DMS114 treated with DMSO at 0.1 percent for 48 hours (cell line): ENCODE results near the gene GGT7.
"Not testable (repeated sequence)": the region's sequence is repeated elsewhere in the genome, so short reads cannot be mapped to it uniquely, and the experiment has no call there.

ENCODE experiments used
- DNase-seq: peaks from one replicate; lab custom pipeline; 2025; ENCODE audit not compliant: unreplicated experiment; lab: John Stamatoyannopoulos, UW

GGT7 gene

DNA sequence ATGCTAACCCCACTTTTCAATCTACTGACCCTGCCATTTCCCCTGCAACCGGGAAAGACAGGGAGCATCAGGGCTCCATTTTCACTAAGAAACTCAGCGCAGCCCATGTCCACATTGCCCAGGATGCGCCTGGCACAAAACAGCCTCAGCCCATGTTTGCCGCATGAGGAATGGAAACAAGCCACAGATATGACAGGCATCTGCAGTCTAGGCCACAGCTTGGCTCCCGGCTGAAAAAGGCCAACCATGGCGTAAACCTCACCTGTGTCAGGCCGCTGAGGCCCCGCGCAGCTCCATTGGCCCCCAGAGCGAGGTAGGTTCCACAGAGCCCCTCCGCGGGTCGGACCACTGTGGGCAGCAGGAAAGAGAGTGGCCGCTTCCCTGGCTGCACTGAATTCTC, 21.7 kb downstream of the GGT7 start:
- DNase-seq, result no peak

DNA sequence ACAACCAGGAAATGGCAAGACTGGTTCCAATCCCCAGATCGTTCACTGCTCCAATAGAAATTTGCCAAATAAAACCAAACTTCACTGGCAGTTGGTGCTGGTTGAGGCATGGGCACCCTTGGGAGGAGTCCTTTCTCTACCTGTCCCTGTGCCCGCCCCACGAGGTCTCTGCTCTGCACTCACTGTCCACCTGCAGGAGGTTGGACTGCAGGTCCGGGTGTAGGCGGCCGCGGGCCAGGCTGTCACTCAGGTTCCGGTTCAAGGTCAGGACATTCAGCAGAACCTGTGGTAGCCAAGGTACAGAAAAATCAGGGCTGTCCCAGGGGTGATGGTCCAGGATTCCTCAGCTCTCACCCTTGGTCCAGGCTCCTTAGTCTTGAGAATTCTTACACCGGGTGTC, 22.9 kb downstream of the GGT7 start:
- DNase-seq, result no peak

DNA sequence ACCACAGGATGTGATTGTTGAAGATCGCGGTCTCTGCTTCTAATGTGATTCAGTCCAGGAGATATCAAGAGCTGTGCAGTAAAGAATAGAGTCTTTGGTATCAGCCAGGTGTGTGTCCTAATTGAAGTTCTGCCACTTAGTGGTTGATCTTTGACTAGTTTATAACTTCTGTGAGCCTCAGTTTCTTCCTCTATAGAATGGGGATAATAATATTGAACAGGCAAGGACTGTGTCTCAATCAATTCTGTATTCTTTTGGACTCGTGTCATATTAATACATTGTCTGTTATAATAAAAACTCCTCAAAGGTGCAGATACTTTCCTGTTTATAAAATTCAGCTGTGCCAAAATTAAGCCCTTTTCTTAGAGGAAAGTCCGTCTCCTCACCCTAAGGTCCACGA, 24.1 kb downstream of the GGT7 start:
- no peak for DNase-seq

DNA sequence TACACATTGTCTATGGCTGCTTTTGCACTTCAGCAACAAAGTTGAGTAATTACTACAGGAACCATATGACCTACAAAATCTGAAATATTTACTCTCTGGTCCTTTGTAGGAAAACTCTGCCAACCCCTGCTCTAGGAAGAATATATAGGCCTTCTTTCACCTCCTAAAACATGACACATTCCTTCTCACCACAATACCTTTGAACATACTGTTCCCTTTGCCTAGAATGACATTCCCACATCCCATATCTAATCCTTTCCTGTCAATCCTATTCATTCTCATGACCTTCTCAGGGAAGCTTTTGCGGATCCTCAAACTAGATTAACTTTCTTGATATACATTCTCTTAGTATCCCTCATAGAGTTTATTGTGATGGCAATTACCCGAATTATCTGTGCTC, 29.2 kb downstream of the GGT7 start:
- DNase-seq, result no peak

DNA sequence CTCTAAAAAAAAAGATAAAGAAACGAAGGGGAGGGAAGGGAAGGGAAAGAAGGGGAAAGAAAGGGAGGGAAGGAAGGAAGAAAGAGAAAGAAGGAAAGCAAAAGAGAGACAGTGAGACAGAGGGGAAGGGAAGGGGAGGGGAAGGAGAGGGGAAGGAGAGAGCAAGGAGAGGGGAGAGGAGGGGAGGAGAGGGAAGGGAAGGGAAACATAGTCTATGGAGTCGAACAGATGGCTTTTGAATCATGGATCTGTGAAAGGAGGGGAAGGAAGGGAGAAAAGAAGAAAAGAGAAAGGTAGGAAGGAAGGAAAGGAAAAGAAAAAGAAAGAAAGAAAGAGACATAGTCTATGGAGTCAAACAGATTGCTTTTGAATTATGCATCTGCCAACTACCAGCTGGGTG, 30.5 kb downstream of the GGT7 start:
- DNase-seq, result no peak

DNA sequence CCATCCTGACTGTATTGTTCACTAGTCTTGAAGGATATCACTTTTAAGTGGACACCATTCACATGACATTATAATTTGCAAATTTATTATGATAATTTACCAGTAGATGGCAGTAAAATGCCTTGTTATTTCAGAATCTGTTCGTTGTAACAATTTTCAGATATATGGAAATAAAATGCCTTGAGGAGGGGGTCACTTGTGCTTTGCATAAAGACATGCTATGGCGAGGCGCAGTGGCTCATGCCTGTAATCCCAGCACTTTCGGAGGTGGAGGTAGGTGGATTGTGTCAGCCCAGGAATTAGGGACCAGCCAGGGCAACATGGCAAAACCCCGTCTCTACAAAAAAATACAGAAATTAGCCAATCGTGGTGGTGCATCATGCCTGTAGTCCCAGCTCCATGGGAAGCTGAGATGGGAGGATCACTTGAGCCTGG, 38.2 kb downstream of the GGT7 start:
- DNase-seq, result peak; percentile 20

DNA sequence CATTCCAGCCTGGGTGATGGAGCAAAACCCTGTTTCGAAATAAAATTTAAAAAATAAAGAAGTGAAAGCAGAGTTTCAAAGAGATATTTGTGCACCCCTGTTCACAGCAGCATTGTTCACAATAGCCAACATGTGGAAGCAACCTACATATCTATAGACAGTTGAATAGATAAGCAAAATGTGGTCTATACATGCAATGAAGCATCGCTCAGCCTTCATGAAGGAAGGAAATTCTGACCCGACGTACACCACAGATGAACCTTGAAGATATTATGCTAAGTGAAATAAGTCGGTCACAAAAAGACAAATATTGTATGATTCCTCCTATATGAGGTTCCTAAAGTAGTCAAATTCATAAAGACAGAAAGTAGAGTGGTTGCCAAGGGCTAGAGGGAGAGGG, 40.7 kb downstream of the GGT7 start:
- DNase-seq, result no peak

DNA sequence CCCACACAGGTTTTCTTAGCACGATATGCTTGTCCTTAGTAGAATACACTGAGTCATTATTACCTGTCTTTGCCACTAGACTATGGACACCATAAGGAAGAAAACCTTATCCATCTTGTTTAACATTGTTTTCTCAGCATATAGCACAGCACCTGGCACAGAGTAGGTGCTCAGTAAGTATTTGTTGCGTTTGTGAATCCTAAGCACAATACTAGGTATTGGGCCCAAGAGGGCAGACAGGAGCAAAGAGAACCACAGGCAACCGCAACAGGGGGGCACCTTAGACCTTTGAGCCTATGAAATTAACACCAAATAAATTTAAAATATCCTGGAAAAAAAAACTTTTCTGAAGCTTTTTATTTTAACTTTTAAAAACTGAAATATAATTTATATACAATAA, 43.5 kb downstream of the GGT7 start:
- no peak for DNase-seq

DNA sequence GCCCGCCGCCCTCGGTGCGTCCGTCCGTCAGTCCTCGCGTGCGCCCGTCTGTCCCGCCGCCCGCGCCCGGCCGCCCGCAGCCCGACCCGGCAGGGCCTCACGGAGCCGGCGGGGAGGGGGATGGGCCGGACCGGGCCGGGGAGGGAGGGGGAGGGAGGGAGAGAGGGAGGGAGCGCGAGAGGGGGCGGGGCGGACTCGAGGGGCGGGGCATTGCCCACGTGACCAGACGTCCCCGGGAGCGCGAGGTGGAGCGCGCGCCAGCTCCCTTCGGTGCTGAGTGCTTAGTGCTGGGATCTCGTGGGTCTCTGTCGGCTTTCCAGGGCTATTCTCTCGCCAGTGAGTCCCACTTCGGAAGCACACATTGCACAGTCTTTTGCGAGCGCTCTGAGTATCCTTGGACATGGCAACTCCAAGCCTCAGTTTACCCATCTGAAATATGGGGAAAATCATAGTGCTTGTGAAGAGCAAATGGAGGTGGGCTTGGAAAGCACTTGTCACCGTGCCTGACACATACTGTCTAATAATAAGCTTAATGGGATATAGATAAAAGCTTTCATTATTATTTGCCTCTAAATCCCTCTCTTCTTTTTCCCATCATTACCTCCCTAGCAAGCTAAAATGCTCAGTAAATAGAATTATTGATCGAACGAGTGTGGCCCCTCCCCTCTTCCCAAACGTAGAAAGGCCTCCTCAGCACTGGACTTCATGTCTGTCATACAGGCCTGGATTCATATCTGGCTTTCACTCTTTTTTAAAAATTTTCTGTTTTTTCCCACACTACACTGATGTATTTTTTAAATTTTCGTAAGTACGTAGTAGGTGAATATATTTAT, 46.9 kb downstream of the GGT7 start, which contains the start of gene NCOA6:
Gene NCOA6, minus strand, starts transcription at position 122 of the 833 bp plus-strand sequence. CDS start 43,296 bp downstream, outside the sequence.
- peak; percentile 21 for DNase-seq

DNA sequence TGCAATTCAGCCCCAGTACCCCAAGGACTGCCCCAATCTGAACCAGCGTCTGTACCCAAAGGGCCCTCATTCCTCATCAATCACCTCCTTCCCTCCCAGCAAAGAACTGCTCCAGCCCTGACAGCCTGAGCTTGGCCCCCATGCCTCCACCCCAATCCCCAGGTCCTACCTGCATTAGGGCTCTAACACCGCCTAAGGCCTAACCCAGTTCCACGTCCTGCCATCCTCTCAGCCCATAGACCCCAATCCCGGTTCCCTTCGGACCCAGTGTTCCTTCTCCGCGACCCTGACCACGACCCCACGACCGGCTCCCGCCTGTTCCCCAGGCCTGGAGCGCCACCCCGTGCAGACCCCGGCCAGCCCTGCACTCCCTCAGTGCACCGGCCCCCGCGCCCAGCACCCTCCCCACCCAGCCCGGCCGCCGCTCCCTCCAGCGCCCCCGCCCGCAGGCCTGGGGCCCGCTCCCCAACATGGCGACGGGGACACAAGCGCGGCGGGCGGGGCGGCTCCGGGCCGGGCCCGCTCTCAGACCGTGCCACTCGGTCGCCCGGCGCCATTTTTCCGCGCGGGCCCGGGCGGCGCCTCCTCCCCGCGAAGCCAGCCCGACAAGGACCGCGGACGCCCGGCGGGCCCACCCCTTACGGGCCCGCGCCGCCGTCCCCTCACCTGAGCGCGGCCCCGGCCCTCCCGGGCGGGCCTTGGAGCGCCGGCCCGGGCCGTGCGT, 47.7 kb downstream of the GGT7 start:
- no peak for DNase-seq

DNA sequence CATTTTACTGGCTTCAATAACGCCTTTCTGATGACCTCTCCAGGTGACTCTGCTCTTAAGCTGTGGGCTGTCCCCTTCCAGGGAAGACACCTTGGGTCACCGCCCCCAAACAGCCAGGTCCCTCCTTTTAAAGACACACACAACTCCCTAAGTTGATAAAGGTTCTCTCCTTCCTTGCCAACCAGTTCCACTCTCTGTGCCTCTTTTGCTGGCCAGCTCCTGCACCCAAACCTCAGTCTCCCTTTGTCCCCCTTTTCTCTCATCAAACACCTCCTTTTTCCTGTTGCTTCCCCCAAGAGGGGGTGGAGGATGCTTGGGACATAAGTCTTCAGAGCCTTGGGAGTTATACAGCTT, 48.2 kb downstream of the GGT7 start:
- no peak for DNase-seq

DNA sequence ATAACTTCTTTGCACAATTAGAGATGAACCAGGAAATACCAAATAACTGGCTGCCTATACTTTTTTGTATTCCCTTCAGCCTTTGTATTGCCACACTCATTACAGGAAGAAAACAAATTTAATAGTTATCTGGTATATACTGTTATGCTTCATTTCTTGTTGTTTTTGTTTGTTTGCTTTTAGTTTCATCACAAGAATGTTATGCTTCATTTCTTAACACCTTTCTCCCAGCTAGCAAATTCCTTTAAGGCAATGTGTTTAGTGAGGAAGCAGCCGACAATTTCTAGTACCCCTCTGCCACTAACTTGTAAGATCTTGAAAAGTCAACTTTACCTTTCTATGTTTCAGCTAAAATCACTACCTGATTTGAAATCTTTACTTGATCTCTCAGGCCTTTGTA, 48.6 kb downstream of the GGT7 start:
- no peak for DNase-seq

DNA sequence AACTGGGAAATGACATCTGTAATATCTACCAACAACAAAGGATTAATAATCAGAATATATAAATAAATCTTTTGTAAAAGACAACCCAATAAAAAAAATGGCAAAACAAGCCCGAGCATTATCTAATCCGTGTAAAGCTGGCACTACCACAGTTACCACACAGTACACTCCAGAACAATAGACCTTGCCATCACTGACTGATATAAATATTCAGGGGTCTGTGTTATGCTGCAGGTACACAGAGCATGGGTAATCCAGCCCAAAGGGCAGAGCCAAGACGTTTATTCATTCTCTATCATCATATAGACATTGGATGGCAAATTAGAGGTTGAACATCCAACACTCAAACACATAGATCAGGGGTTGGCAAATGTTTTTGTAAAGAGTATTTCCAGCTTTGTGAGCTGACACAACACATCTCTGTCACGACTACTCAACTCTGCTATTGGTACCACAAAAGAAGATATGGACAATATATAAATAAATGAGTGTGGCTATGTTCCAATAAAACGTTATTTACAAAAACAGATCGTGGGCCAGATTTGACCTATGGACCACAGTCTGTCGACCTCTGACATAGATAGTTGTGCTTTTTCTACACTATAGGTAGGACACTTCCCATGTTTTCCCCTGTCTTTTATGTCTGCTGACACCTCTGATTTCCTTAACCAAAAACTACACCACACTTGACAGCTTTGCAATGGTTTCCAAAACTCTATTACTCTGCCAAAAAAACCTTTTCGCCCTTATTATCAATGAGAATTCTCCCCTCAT, 51.7 kb downstream of the GGT7 start:
- no peak for DNase-seq

DNA sequence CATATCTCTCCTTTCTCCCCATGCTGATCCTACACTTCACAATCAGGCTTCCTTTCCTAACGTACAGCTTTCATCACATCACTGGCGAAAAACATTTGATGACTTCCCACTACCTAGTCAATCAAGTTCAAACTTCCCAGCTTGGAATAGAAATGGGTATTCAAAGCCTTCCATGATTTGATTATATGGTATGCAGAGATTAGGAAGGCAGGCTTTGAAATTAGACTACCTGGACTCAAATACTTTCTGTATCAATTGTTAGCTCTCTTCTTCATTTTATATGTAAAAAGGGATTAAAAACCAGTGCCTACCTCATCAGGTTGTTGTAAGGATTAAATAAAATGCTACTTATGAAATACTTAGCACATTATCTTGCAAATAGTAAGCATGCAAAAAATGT, 54.9 kb downstream of the GGT7 start:
- DNase-seq, result no peak

DNA sequence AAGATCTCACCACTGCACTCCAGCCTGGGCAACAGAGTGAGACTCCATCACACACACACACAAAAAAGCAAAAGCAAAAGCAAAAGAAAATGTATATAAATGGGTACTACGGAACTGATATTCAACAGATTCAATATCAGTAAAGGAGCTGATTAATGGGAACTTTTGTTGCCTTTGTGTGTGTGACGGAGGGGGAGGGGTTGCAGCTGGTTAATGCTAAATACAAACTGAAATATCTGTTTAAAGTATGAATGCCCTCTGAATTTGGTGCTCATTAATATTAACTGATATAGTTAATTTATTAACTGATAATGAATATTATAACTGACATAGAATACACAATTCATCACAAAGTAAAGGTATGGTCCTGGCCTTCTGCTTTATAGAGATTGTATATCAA, 55.6 kb downstream of the GGT7 start:
- no peak for DNase-seq

DNA sequence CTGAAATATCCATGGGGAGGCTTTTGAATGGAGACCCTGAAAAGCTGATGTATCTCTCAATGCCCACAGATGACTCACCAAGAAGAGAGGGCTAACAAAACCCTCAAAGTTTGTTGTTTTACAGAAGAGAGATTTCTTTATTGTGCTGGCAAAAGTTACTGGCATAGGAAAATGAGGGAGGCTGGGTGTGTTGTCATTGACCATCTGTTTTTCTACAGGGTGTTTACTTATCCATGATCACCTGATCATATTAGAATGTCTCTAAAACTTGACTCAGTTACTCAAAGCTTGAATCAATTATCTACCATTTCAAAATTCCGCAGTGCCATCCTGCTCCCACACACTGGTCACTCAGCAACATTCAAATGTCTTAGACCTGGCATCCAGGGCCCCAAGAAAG, 57.0 kb downstream of the GGT7 start:
- no peak for DNase-seq

DNA sequence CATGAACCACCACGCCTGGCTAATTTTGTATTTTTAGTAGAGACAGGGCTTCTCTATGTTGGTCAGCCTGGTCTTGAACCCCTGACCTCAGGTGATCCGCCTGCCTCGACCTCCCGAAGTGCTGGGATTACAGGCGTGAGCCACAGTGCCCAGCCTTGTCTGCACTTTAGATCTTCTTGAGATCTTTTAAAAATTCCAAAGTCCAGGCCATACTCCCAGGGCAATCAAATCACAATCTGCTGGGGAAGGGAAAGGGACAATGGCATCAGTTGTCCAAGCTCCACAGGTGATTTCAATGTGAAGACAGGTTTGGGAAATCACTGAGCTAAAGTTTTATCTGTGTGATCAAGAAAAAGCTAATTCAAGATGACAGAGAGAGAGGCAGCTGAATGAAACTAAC, 64.1 kb downstream of the GGT7 start:
- DNase-seq, result no peak

DNA sequence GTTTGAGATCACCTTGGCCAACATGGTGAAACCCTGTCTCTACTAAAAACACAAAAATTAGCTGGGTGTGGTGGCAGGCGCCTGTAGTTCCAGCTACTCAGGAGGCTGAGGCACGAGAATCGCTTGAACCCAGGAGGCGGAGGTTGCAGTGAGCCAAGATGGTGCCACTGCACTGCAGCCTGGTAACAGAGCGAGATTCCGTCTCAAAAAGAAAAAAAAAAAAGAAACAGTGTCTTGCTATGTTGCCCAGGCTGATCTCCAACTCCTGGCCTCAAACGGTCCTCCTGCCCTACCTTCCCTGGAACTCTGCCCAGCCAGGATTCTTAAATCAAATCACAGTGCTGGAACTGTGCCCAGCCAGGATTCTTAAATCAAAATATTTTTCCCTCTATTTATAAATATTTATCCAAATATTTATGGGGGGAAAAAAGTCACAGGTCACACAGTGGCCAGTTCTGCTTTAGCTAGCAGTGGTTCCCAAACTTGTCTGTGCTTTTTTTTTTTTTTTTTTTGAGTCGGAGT, 64.7 kb downstream of the GGT7 start:
- DNase-seq, result not testable (repeated sequence)

DNA sequence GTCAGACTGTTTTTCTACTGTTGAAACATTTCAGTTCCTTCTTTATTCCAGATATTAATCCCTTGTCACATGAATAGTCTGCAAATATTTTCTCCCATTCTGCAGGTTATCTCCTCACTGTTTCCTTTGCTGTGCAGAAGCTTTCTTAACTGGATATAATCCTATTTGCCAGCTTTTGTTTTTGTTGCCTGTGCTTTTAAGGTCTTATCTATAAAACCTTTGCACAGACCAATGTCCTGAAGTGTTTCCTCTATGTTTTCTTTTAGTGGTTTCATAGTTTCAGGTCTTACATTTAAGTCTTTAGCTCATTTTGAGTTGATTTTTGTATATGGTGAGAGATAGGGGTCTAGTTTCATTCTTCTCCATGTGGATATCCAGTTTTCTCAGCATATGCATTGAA, 66.4 kb downstream of the GGT7 start:
- no peak for DNase-seq

DNA sequence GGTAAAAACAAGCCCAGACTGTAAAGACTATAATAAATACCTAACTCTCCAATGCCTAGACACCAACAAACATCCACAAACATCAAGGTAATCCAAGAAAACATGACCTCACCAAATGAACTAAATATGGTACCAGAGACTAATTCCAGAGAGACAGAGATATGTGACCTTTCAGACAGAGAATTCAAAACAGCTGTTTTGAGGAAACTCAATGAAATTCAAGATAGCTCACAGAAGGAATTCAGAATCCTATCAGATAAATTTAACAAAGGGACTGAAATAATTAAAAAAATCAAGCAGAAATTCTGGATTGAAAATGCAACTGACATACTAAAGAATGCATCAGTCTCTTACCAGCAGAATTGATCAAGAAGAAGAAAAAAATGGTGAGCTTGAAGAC, 73.8 kb downstream of the GGT7 start:
- no peak for DNase-seq

DNA sequence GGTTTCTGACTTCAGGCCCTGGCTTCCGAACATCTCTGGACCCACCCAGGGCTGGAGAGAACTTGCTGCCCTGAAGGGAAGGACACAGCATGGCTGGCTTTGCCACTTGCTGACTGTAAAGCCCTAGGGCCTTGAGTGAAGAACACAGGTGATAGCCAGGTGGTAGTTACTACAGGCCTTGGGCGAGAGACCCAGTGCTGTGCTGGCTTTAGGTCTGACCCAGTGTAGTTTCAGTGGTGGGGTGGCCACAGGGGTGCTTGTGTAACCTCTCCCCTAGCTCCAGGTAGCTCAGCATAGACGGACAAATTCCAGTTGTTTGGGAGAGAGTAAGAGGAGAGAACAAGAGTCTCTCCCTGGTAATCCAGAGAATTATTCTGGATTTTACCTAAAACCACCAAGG, 74.3 kb downstream of the GGT7 start:
- DNase-seq, result no peak
